Measurements from ENCODE around the gene TLR10.
"Not testable (repeated sequence)": the region's sequence is repeated elsewhere in the genome, so short reads cannot be mapped to it uniquely, and the experiment has no call there.

Gene TLR10

GRCh38 chr4:38782452-38783108 is at the start of gene TLR10:
TLR10 (minus strand) TSS chr4:38782990; CDS start chr4:38775590, 7,400 bp downstream.
- DNase-seq: peak; percentile 82

GRCh38 chr4:38832206-38832605 is 49.4 kb upstream of the TLR10 start:
- no peak for DNase-seq

GRCh38 chr4:38831653-38832052 is 48.9 kb upstream of the TLR10 start:
- no peak for DNase-seq

- DNase-seq: no peak
Observed at GRCh38 chr4:38829237-38829636, 46.4 kb upstream of the TLR10 start.

- no peak for DNase-seq
Observed at GRCh38 chr4:38823766-38824165, 41.0 kb upstream of the TLR10 start.

- no peak for DNase-seq
Observed at GRCh38 chr4:38822748-38823303, 40.0 kb upstream of the TLR10 start.

GRCh38 chr4:38821739-38822138 is 38.9 kb upstream of the TLR10 start:
- DNase-seq: no peak

- DNase-seq: no peak
Observed at GRCh38 chr4:38820329-38821061, 37.7 kb upstream of the TLR10 start.

GRCh38 chr4:38819569-38819968 is 36.8 kb upstream of the TLR10 start:
- DNase-seq: no peak

- no peak for DNase-seq
Observed at GRCh38 chr4:38818441-38818976, 35.7 kb upstream of the TLR10 start.

GRCh38 chr4:38815885-38816782 is 33.3 kb upstream of the TLR10 start:
- peak; percentile 73 for DNase-seq

GRCh38 chr4:38814386-38814785 is 31.6 kb upstream of the TLR10 start:
- DNase-seq: no peak

GRCh38 chr4:38811297-38811696 is 28.5 kb upstream of the TLR10 start:
- DNase-seq: no peak

- DNase-seq: not testable (repeated sequence)
Observed at GRCh38 chr4:38807462-38807861, 24.7 kb upstream of the TLR10 start.

- not testable (repeated sequence) for DNase-seq
Observed at GRCh38 chr4:38806251-38806650, 23.5 kb upstream of the TLR10 start.

GRCh38 chr4:38805530-38806145 is 22.8 kb upstream of the TLR10 start:
- peak; percentile 85 for DNase-seq

- peak; percentile 89 for DNase-seq
Observed at GRCh38 chr4:38804654-38805295, 22.0 kb upstream of the TLR10 start, which contains the start of gene TLR1. TLR1 (minus strand) TSS chr4:38804791; CDS start chr4:38798831, 5,960 bp downstream.

- DNase-seq: peak; percentile 24
Observed at GRCh38 chr4:38803833-38804653, 21.3 kb upstream of the TLR10 start.

GRCh38 chr4:38802561-38803355 is 20.0 kb upstream of the TLR10 start:
- DNase-seq: no peak

GRCh38 chr4:38800961-38801450 is 18.2 kb upstream of the TLR10 start:
- DNase-seq: no peak

All from hematopoietic multipotent progenitor cell treated with erythropoietin and hydrocortisone succinate and interleukin-3 and kit ligand, for 4 days (in vitro differentiated cells).